ENCODE data around the gene FRMD4A.
"Not testable (repeated sequence)": the region's sequence is repeated elsewhere in the genome, so short reads cannot be mapped to it uniquely, and the experiment has no call there.

Gene FRMD4A

DNA sequence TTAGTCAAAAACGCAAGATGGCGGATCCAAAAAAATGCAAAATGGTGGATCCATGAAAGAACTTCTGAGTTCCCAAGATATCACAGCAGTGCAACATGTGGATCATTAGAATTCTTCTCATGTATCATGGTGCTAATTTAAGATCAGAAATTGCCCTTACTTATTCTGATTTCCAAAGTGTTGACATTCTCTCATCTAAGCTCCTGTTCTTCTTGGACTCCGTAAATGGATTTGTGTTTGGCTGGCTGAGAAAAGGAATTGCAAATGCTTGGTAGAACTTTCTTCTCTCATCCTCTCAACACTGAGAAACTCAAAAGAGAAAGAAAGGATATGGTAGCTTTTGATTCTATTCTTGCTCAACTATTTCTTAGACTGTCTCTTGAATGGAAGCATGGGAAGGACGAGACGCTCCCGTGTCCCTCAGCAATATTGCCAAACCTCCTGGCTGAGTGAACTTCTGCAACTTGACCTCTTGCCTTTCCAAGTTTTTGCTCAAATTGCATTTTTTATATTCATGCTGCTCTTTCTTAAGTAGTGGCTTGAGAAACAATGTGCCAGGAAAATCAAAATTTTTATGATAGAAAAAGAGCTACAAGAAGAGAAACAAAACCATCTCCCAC lies 44.7 kb downstream of the FRMD4A start:
- no peak for DNase-seq

DNA sequence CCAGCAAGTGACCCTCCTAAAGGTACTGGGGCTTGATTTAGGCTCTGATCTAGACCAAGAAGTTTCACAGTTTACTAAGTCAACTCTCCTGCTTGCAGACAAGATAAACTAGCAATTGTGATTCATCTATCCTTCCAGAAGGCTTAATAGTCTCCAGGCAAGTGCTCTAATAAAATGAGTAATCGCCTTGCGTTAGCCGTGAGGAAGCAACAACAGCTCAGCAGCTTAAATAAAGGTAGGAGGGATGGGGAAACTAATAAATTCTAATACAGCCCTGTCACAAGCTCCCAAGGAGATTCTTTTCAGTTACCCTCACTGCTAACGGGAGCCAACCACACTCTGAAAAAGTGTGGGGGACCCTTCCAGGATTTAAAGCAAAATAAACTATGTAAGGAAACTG lies 48.4 kb downstream of the FRMD4A start:
- no peak for DNase-seq

DNA sequence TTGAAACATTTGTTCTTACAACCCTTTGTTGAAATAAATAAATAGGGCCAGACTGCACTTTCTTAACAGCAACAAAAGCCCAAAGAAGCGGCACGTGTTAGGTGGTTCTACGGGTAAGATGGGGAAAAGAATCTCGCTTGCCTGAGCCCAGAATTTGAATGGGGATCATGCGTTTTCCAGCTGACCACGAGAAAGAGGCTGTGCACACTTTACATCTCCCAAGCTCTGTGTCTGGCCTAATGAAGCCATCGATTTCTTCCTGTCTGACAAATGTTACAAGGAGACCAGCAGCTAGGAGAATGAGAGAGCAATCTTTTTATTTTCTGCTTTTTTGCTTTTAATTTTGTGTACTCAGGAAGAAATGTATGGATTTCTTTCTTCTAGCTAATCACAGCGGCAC lies 52.2 kb downstream of the FRMD4A start:
- DNase-seq = no peak

DNA sequence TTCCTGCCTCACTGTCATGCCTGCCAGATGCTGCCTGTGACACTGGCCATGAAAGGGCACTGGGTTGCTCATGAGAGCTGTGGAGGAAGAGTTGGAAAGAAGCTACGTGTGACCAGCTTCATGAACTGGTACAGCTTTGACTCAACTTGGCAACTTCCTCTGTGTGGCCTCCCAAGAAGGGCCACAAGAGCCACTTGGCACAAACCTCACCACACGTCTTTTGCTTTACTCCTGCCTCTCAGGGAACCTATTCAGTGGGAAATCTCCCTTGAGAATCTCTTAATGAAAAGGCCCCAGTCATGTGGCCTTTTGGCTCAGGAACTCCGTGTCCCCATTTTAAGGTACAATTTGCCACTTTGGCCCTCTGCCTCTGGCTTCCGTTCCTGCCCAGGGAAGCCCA lies 54.5 kb downstream of the FRMD4A start:
- DNase-seq = no peak

DNA sequence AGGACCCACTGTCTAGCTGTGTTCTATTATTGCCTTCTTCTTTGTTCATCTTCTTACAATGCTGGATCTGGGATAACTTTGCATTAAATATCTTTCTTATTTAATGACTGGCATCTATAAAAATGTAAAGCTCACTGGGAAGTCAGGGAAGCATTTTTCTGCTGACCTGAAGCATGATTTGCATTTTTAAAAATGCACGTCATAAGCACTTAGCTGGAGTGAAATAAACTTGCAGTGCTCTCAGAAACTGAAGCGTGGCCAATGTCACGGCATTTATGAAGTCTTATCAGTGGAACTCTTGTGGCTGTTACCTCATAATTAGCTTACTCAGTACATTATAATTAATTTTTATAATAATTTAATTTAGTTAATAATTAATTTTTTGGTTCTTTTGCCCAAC lies 59.1 kb downstream of the FRMD4A start:
- no peak for DNase-seq

DNA sequence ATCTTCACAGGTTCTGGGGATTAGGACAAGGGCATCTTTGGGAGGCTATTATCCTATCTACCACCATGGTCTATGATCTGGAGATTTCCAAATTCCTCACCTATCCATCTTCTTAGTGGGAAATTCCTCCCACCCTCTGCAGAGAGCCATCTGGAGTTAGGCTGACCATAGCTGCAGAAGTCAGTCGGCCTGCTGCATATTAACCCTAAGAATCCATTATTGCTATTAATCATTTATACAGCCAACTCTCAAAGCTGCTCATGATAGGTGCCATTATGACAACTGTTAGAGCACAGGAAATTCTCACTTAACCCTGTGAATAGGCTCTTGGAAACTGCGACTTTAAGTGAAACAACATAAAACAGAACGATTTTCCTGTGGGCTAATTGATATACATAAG lies 60.4 kb downstream of the FRMD4A start:
- DNase-seq = no peak

DNA sequence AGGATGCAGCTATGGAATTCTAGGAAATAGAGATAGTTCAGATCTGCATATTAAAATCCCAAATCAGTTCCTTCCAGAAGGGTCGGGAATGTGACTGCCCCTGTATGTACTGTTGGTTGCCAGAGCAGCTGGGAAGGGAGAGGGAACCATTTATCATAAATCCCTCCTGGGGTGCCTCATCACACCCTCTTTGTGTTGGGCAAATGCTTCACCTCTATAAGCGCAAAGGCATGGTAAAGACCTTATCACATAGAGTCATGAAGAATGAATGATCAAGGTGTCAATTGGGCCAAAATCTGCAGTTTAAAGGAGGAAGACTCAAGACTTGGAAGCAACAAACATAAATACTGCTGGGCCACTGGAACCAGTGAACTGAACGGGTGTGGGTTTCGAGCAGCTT lies 65.0 kb downstream of the FRMD4A start:
- DNase-seq = no peak

DNA sequence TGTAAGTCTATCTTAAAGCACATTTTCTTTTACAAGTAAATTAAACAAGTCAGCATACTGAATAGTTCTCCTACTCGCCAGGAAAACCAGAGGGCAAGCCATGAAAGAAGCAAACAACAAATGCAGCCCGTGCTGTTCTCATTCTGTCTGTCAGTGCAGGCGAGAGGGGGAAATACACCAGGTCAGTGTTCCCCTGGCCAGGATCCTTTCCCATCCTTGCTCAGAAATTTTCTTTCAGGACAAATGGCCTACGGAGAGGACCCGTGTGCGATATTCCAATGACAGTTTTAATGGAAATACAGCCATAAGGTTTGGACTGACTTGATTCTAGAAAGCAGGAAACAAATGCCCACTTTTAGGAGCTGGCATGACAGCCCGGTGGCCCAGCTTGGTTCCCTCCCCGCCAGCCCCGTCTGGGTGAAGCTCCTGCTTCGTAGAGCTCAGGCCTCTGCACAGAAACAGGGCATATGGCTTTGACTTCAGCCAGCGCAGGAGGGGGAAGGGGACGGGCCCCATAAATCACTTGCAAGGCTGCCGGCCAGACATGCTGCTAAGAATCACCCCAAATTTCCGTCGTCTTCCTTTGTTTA lies 67.8 kb downstream of the FRMD4A start:
- no peak for DNase-seq

DNA sequence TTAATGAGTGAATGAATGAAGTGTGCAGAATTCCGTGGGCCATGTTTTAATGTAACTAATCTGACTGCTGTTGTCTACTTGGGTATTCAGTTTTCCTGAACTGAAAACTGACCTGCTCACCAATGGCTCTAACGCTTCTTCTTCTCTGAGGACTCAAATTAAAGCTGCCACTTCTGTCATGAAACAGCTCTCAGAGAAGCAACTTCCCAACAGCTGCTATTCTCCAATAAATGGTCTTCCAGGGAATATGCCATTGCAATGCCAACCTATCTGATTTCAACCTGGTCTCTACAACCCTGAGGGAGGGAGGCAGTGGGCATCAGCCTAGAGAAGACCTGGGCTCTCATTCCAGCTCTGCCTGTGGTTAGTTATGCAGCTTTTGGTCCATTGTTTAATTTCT lies 69.4 kb downstream of the FRMD4A start:
- DNase-seq = no peak

DNA sequence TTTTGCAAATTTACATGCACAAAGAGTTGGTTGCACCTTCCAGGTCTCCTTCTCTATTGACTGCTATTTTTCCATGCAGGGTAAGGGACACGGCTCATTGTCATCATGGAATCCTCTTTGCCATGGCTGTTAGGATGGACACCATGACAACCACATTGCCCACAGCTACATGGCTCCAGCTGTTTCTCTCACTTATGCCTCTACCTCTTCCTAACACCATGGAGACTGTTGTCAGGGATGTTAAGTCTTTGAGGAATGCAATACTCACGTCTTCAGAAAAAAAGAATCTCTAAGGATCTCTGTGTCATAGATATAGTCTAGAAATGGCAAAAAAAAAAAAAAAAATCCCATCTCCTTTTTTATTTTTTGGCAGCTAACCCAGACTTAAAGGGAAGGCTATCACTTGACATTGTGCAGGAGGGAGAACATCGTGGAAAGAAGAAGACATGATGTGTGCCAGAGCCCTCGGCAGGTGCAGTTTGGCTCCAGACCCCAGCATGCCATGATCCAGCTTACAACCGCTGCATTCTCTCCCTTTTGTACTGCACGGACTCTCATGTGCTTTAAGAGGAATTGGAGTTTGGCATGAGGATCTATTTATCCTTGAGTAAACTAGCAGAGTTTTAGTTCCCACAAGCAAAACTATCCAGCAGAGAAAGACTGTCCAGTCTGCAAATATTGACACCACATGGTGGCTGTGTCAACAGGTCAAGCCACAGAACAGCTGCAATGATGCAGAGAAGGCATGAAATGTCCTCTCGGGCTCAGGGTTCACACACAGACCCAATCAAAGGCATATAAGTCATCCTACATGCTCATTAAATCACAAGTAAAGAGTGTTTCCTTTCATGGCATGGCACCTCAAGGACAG lies 70.8 kb downstream of the FRMD4A start:
- DNase-seq = no peak

DNA sequence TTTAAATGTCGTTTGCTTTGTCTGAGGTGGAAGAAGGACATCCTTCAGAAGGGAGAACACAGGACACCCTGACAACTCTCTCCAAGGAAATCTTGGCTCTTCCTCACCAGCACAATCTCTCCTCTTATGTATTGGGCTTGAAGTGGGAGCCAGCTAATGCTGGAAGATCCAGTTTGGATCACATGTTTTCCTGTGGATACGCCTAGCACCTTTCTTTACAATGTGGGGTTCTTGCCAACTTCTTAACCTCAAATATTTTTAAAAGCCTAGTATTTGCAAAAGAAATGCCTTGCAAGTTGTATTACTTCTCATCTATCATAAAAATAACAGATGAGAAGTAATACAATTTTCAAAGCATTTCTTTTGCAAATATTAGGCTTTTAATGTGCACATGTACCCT lies 76.4 kb downstream of the FRMD4A start:
- DNase-seq = no peak

DNA sequence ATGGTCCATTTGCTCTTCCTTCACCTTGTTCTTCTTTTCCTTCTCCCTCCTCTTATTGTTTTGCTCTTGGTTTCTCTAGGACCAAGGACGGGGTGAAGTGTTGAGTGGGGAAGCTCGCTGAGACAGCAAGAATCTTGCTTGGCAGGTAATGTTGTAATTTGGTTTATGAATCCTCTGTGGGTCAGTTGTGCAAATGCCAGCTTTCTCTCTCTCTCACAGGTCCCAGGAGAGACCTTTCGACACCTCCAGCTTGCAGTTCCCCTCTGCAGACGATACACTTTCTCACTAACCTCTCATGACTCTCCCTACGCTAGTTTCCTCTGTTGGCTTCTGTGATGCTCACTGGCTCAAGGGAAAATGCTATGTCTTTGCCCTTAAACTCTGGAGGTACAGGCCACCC lies 77.0 kb downstream of the FRMD4A start:
- no peak for DNase-seq

DNA sequence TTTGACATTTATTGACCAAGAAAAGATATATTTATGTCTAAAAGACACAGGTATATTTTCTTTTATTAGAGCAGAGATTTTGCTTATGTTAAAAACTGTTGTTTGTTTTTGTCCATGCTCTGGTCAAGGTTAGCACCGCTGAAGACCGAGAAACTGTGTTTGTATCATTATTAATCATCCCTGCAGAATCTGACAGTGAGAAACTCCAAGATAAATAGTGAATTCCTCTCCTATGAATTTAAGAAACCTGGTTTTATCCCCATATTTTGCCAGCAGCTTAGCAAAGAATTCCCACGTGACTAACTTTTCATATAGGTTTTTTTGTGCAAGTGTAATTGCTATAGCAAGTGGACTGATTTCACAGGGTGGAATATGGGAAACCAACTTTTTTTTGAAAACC lies 77.6 kb downstream of the FRMD4A start:
- DNase-seq = no peak

DNA sequence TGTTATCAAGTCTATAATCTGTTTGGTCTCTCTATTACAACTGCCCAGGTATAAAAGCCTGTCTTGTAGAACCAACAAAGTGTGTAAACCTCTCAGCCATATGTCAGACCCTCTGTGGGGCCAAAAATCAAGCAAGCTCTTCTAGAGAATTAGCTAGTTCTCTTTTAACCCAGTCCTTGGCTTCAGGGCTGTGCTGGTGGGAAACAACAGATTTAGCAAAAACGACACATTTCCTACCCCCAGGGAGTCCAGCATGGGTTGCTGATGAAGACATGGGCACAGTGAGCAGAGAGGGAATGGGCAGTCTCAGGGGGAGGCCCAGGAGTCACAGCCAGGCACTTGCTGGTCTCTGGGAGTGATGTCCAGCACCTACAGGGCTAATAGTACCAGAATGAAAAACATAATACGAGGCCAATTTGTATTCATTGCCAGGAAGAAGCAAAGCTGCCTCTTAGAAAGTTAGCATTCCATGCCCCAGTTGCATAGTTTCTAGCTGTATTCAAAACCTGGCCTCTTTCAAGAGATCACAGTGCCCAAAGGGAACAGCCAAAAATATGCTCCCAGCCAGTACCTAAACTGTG lies 80.1 kb downstream of the FRMD4A start:
- DNase-seq = no peak

DNA sequence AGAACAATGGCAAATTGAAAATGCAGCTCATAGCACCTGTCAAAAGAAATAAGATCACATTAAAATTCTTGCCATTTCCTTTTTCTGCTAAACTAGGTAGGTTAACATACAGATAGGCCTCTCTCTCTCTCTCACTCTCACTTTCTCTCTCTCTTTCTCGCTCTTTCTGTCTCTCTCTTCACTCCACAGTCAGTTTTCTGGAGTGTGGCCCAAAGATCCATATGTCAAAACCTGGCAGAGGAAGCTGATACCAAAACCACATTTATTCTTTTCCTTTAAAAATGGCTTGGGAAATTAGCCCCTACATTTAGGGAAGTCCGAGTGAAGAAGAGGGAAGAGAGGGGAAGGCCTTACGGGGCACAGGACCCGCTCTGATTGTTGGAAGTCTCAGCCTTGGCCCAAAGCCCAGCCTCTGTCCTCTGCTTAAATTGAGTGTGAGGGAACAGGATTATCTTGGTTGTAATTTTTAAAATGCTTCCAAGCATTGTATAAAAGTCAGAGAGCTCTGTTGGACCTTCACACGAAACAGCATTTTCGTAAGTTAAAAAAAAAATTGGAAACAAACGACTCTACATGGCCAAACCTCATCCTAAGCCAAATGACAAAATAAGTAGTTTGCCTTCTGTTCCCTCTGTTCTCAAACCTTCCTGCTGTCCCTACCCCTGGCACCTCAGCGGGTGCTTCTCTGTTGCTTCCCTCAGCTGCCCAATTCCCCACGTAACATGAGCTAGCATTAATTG lies 83.2 kb downstream of the FRMD4A start:
- DNase-seq = no peak

DNA sequence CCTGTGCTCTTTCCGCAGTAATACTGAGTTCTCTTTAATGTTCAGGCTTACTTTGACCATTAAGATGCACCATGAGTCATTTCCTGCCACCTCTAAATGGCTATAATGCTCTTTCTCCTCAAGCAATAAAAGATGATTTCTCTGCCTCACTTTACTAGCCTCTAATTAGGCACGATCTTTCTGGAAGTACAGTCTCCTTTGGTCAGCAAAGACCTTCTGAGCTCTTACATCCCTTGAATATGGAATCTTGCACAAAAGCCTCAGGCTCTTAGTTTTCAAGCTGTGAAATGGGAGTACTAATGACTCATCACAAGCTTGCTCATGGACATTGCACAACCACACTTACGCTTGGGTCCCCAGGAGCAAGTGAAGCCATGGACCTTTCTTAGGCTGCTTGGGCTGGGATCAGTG lies 85.9 kb downstream of the FRMD4A start:
- no peak for DNase-seq

DNA sequence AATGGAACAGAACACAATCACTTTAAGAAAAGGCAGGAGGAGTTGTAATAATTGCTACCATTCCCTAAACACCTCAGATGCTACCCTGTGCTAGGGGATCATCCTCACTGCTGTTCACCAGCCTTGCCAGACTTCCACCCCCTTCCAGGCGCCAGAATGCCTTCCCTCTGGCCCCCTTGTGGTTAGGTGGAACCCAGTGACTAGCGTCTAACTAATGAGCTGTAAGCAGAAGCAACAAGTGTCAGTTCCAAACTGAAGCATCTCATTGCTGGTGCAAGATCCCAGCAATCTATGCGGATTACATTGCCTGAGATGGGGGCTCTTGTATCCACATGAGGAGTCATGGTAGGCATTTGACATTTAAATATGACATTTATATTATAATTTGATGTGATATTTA lies 86.6 kb downstream of the FRMD4A start:
- DNase-seq = no peak

DNA sequence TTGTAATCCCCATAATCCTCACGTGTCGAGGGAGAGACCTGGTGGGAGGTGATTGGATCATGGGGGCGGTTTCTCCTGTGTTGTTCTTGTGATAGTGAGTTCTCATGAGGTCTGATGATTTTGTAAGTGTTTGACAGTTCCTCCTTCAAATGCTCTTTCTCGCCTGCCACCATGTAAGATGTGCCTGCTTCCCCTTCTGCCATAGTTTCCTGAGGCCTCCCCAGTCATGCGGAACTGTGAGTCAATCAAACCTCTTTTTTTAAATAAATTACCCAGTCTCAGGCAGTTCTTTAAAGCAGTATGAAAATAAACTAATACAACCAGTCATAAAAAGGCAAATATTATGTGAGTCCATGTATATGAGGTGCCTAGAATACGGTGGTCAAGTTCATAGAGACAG lies 87.5 kb downstream of the FRMD4A start:
- DNase-seq = no peak

DNA sequence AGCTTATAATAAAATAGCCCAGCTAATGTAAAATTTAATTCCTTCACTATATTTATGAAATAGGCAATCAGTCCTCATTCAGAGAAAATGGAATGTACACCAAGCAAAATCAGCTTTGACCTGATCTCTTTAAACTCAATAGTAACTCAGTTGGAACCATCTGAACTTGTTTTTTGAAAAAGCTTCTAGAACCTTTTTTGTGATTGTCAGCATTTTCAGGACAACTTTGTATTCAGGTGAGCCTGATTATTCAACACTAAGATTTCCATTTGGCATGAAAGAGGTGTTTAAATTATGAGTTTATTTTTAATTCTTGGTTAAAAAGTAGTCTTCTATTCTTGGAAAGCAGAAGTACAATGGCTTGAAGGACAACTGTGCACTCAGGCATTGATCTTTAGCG lies 89.5 kb downstream of the FRMD4A start:
- no peak for DNase-seq

DNA sequence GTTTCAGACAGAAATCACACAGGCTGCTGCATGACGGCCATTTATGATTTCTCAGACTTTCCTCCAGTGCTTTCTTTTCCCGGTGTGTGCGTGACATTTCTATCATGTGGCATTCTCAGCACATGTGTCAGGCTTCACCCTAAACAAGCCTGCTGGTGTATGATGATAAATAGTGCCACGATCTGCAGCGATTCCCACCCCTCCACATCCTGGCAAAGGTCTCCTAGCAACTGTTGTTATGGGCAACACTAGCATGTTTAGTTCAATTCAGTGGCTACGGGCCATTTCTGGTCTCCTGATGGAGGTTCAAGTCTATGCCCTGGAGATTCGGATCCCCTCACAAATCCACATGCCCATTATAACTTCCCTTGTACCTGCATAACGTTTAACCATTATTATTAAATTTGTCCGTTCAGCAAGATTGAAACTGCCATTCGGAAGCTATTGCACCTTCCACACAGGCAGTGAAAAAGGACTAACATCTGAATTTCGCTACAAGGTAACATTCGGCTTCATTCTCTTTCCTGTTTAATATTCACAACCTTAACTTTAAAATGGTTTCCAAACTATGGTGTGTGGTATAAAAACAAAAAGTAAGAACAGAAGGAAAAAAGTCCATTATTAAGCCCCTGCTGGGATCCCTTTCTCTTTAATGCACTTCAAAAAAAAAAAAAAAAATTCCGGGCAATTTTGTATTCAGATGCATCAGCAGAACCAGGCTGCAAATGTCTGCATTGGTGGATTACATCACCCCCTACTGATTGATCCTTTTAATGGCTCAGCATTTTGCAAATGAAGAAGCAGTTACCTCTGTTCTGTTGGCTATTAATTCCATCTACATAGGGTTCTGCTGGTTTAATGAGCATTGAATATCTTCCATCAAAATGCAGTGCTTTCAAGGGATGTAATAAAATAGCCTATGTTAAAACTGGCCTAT lies 90.2 kb downstream of the FRMD4A start:
- DNase-seq = no peak

DNA sequence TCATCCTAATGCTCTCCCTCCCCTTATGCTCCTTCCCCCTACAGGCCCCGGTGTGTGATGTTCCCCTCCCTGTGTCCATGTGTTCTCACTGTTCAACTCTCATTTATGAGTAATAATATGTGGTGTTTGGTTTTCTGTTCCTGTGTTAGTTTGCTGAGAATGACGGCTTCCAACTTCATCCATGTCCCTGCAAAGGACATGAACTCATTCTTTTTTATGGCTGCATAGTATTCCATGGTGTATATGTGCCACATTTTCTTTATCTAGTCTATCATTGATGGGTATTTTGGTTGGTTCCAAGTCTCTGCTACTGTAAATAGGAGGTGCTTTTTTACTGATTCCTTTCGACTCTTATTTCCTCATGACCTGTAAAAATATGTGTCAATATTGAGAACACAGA lies 92.1 kb downstream of the FRMD4A start:
- not testable (repeated sequence) for DNase-seq

DNA sequence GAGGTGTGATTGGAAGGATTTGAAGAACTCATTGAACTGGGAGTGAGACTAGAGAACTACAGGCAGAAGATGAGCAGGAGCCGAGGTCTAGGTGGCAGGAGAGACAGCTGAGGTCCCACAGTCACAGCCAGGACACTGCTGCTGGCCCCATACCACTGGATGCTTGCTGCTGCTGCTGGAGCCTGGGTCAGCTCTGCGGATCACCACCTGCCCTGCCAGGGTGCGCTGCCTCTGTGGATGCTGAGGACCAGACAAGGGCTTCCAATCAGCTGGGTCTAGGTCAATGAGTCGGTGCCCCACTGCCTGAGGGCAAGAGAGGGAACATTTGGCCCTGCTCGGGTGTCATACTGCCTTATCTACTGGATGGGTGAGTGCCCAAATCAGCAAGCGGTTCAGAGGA lies 94.4 kb downstream of the FRMD4A start:
- no peak for DNase-seq

Data from NCI-H2029 treated with DMSO at 0.1 percent for 48 hours (cell line).